Memory B cell (primary cell): ENCODE results near the gene TAS2R60.
"Not testable (repeated sequence)": the region's sequence is repeated elsewhere in the genome, so short reads cannot be mapped to it uniquely, and the experiment has no call there.

Source experiments
- ATAC-seq: fragments of 150-1000 bp; cut with Tn5 transposase; 2 replicates; pipeline ENCODE4 v1.10.0; 2021; ENCODE audit warnings: low read depth, mild to moderate bottlenecking, moderate library complexity
- DNase-seq, 2 donors: peaks; one replicate each; pipeline ENCODE4 v3.0.0; 2022; ENCODE audit warnings: low spot score in 2 of 2
- H3K27ac Mint-ChIP-seq: one replicate; pipeline ENCODE4 v1.8.0; 2022; ENCODE audit warnings: mild to moderate bottlenecking, moderate library complexity, mixed read lengths
- H3K27me3 Mint-ChIP-seq: one replicate; pipeline ENCODE4 v1.8.0; 2022; ENCODE audit warnings: mixed read lengths
- H3K36me3 Mint-ChIP-seq: one replicate; pipeline ENCODE4 v1.8.0; 2022; ENCODE audit warnings: mild to moderate bottlenecking, mixed read lengths
- H3K4me1 Mint-ChIP-seq: one replicate; pipeline ENCODE4 v1.8.0; 2022; ENCODE audit warnings: mixed read lengths
- H3K4me3 Mint-ChIP-seq: one replicate; pipeline ENCODE4 v1.8.0; 2022; ENCODE audit warnings: mild to moderate bottlenecking, moderate library complexity, mixed read lengths
- H3K9me3 Mint-ChIP-seq: one replicate; pipeline ENCODE4 v1.8.0; 2022; ENCODE audit warnings: mixed read lengths

TAS2R60 gene

DNA sequence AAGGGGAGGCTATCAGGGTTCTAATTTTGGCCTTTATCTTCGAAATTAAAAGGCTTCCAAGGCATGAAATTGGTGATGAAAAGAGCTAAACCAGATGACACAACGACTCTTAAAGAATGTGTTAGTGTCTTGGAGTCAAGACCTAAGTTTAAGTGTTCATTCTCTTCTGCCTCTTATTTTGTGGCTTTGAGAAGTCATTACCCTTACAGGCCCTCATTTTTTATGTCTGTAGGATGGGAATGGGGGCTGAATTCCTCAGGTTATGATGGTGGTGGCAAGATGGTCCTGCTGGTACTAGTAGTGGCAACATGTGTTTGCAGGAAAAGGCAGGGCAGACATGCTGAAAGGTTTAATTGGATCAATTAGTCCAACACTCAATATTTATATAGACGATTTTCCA, 15.4 kb downstream of the TAS2R60 start:
- DNase-seq (no peak), ATAC-seq (no peak)
- H3K4me3 Mint-ChIP-seq, result no peak overlapping the region
- peaks cover 10% of the 10 kb centered on the region for H3K27me3 Mint-ChIP-seq
- peaks cover 2% of the 10 kb centered on the region for H3K4me1 Mint-ChIP-seq
- no peak overlapping the region for H3K27ac Mint-ChIP-seq
- H3K36me3 Mint-ChIP-seq, result peaks cover 2% of the 10 kb centered on the region
- H3K9me3 Mint-ChIP-seq, result peaks cover 2% of the 10 kb centered on the region

DNA sequence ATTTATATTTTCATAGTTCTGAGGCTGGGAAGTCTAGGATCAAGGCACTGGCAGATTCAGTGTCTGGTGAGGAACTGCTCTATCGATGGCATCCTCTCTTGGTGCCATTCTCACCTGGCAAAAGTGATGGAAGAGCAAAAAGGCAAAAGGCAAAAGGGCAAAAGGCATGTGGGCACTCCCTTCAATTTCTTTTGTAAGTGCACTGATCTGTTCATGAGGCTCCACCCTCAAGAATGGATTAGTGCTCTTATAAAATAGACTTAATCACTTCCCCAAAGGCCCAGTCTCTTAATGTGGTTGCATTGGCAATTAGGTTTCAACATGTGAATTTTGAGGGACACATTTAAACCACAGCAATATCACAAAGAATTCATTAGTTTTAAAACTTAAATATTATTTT, 16.1 kb downstream of the TAS2R60 start:
- no peak for ATAC-seq

GRCh38 chr7:143460271-143460979, 17.2 kb downstream of the TAS2R60 start:
- ATAC-seq, result no peak
- Mint-ChIP-seq H3K9me3 (peaks cover 2% of the 10 kb centered on the region), H3K27ac (no peak overlapping the region), H3K27me3 (peaks cover 12% of the 10 kb centered on the region), H3K36me3 (peaks cover 2% of the 10 kb centered on the region), H3K4me3 (no peak overlapping the region), H3K4me1 (no peaks in the 10 kb centered on the region)
- no peak for DNase-seq

More for the DNA sequence above, 16.1 kb downstream of the TAS2R60 start:
- Mint-ChIP-seq H3K4me1 (peaks cover 1% of the 10 kb centered on the region), H3K27me3 (peaks cover 10% of the 10 kb centered on the region), H3K9me3 (peaks cover 2% of the 10 kb centered on the region), H3K4me3 (no peak overlapping the region), H3K36me3 (peaks cover 2% of the 10 kb centered on the region), H3K27ac (no peak overlapping the region)
- no peak for DNase-seq

DNA sequence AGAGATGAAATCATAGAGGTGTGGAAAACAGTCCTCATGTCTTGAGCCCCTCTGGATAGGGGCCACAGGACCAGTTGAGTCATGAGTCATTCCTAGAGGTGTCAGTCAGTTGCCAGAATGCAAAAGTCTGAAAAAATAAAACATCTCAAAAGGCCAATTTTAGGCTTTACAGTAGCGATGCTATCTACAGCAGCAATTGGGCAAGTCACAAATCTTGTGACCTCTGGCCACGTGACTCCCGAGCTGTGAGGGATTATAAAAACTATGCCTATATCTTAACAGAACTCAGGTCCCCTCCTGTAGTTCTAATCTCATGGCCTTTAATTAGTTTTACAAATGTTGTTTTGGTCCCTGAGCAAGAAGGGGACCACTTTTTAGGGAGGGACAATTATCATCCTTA, 18.8 kb downstream of the TAS2R60 start:
- Mint-ChIP-seq H3K36me3 (peaks cover 2% of the 10 kb centered on the region), H3K4me1 (no peaks in the 10 kb centered on the region), H3K9me3 (peaks cover 2% of the 10 kb centered on the region), H3K27me3 (peaks cover 14% of the 10 kb centered on the region), H3K27ac (no peak overlapping the region), H3K4me3 (no peak overlapping the region)
- DNase-seq, result no peak
- no peak for ATAC-seq

GRCh38 chr7:143463556-143463955, 20.3 kb downstream of the TAS2R60 start:
- peaks cover 2% of the 10 kb centered on the region for H3K36me3 Mint-ChIP-seq
- DNase-seq (no peak), ATAC-seq (no peak)
- H3K4me1 Mint-ChIP-seq, result no peaks in the 10 kb centered on the region
- H3K27me3 Mint-ChIP-seq, result peaks cover 13% of the 10 kb centered on the region
- H3K4me3 Mint-ChIP-seq, result no peak overlapping the region
- peaks cover 2% of the 10 kb centered on the region for H3K9me3 Mint-ChIP-seq
- H3K27ac Mint-ChIP-seq, result no peak overlapping the region

DNA sequence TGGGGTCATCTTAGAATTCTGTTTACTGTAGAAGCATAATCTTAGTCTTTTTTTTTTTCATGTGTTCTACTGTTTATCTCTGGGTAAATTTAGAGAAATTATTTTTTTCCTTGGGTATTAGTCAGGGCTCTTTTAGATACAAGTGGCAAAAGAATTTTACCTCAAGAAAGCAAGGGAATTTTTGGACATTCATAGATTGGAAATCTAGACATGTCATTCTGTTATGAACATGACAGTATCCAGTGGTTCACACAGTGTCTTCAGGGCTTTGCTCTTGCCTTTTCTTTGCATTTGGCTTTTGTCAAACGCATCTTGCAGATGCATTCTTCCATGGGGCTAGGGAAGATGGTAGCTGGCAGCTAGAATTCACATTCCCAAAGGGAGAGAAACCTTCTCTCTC, 20.7 kb downstream of the TAS2R60 start:
- Mint-ChIP-seq H3K4me1 (no peaks in the 10 kb centered on the region), H3K4me3 (no peak overlapping the region), H3K36me3 (peaks cover 2% of the 10 kb centered on the region), H3K9me3 (peaks cover 2% of the 10 kb centered on the region), H3K27me3 (peaks cover 13% of the 10 kb centered on the region), H3K27ac (no peak overlapping the region)
- ATAC-seq (no peak), DNase-seq (no peak)

- ATAC-seq, result no peak
- Mint-ChIP-seq H3K27me3 (peaks cover 16% of the 10 kb centered on the region), H3K36me3 (peaks cover 5% of the 10 kb centered on the region), H3K4me3 (no peak overlapping the region), H3K4me1 (no peaks in the 10 kb centered on the region), H3K27ac (no peak overlapping the region), H3K9me3 (peaks cover 5% of the 10 kb centered on the region)
- DNase-seq, result no peak
These were observed 24.5 kb downstream of the TAS2R60 start for GRCh38 chr7:143467724-143468123.

- not testable (repeated sequence) for H3K4me1 Mint-ChIP-seq, DNase-seq, H3K9me3 Mint-ChIP-seq, H3K27ac Mint-ChIP-seq, ATAC-seq, H3K27me3 Mint-ChIP-seq, H3K4me3 Mint-ChIP-seq, H3K36me3 Mint-ChIP-seq
These were observed 28.9 kb downstream of the TAS2R60 start for GRCh38 chr7:143472071-143472689.

- H3K36me3 Mint-ChIP-seq, result no peaks in the 10 kb centered on the region
- H3K4me3 Mint-ChIP-seq, result no peak within 1 kb of the TSS
- peaks cover 2% of the 10 kb centered on the region for H3K27me3 Mint-ChIP-seq
- no peaks in the 10 kb centered on the region for H3K9me3 Mint-ChIP-seq
- H3K4me1 Mint-ChIP-seq, result no peaks in the 10 kb centered on the region
- ATAC-seq, result no peak
- no peak for DNase-seq
- H3K27ac Mint-ChIP-seq, result no peak within 1 kb of the TSS
These were observed 34.4 kb downstream of the TAS2R60 start, which contains the start of gene TAS2R41 for GRCh38 chr7:143477501-143478150. TSS of gene TAS2R41 (plus strand) at chr7:143477873. CDS start at chr7:143477873, 0 bp downstream.

DNA sequence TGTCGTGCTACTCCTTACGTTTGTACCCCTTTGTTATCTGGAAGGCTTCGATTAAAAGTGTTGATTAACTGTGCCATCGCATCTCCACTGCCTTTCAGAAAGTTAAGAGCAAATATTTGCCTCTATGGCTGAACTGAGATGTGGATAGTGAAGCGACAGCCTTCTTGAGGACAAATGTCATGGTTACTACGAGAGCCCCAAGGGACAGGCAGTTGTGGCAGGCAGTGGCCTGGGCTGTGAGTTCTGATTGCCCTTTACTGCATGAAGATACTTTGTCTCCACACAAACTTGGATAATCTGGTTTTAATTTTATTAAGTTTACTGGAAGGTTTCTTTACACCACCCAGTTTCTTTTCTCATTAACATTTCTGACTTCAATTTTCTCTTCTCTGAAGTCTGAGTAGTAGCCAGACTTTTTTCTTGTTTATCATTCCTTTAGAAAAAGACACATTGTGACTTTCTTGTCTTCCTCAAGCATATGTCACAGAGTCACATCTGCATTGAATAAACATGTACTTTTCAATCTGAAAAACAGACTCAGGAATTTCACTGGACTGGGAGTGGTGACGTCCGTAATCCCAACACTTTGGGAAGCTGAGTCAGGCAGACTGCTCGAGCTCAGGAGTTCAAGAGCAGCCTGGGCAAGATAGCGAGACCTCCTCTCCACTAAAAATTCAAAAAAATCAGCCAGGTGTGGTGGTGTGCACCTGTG, 36.0 kb downstream of the TAS2R60 start:
- ATAC-seq (no peak), DNase-seq (no peak)
- no peak overlapping the region for H3K4me3 Mint-ChIP-seq
- no peaks in the 10 kb centered on the region for H3K9me3 Mint-ChIP-seq
- no peak overlapping the region for H3K27ac Mint-ChIP-seq
- H3K27me3 Mint-ChIP-seq, result peaks cover 2% of the 10 kb centered on the region
- no peaks in the 10 kb centered on the region for H3K36me3 Mint-ChIP-seq
- H3K4me1 Mint-ChIP-seq, result no peaks in the 10 kb centered on the region

DNA sequence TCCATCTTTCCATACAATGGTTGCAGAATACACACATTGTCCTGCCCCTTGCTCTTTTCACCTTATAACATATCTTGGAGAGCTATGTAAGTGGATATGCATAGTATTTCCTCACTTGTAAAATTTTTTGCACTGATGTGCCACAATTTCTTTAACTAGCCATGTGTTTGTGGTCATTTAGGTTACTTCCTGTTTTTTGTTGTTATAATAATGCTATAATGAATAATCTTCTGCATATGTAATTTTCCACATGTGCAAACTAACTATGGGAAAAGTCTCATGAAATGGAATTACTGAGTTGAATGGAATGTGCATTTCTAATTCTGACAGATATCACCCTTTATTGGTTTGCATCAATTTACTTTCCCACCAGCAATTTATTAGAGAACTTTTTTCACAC, 37.2 kb downstream of the TAS2R60 start:
- no peak overlapping the region for H3K4me3 Mint-ChIP-seq
- no peaks in the 10 kb centered on the region for H3K9me3 Mint-ChIP-seq
- no peaks in the 10 kb centered on the region for H3K4me1 Mint-ChIP-seq
- no peak overlapping the region for H3K27ac Mint-ChIP-seq
- peaks cover 2% of the 10 kb centered on the region for H3K27me3 Mint-ChIP-seq
- no peak for DNase-seq
- no peaks in the 10 kb centered on the region for H3K36me3 Mint-ChIP-seq
- no peak for ATAC-seq

- Mint-ChIP-seq H3K27me3 (peaks cover 7% of the 10 kb centered on the region), H3K4me1 (no peaks in the 10 kb centered on the region), H3K36me3 (no peaks in the 10 kb centered on the region), H3K27ac (no peak overlapping the region), H3K9me3 (no peaks in the 10 kb centered on the region), H3K4me3 (no peak overlapping the region)
- ATAC-seq (no peak), DNase-seq (no peak)
These were observed 40.9 kb downstream of the TAS2R60 start for GRCh38 chr7:143484119-143484518.

DNA sequence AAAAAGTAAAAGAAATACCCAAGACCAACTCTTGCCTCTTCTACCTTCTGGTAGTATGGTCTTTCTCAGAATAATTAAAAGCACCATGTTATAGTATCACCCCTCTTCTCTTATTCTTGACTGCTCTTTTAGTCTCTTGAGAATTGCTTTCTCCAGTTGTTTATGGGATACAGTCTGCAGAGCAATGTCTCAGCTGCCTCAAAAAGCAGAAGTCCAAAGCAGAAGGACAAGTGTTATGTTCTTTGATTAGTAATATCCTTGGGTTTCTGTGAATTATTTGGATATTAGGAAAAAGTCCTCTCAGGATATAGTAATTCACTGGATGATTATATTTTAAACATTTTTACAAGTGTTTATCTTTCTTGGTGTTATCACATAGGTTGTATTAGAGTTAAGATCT, 41.8 kb downstream of the TAS2R60 start:
- Mint-ChIP-seq H3K4me3 (no peak overlapping the region), H3K27ac (no peak overlapping the region), H3K9me3 (no peaks in the 10 kb centered on the region), H3K4me1 (no peaks in the 10 kb centered on the region), H3K36me3 (no peaks in the 10 kb centered on the region), H3K27me3 (peaks cover 10% of the 10 kb centered on the region)
- ATAC-seq (no peak), DNase-seq (no peak)

GRCh38 chr7:143485500-143485899, 42.2 kb downstream of the TAS2R60 start:
- Mint-ChIP-seq H3K27me3 (peaks cover 10% of the 10 kb centered on the region), H3K27ac (no peak overlapping the region), H3K4me1 (no peaks in the 10 kb centered on the region), H3K36me3 (no peaks in the 10 kb centered on the region), H3K4me3 (no peak overlapping the region), H3K9me3 (no peaks in the 10 kb centered on the region)
- ATAC-seq (no peak), DNase-seq (no peak)
